DLD1 (cell line): ENCODE data around the gene TRIM32.
"Not testable (repeated sequence)": the region's sequence is repeated elsewhere in the genome, so short reads cannot be mapped to it uniquely, and the experiment has no call there.

Experiments used
- in situ Hi-C: cut with HindIII; loops from 2 replicates; pipeline ENCODE4 v1.10.0; 2017; ENCODE audit warnings: low sequenced_read_pairs

The TRIM32 gene

DNA sequence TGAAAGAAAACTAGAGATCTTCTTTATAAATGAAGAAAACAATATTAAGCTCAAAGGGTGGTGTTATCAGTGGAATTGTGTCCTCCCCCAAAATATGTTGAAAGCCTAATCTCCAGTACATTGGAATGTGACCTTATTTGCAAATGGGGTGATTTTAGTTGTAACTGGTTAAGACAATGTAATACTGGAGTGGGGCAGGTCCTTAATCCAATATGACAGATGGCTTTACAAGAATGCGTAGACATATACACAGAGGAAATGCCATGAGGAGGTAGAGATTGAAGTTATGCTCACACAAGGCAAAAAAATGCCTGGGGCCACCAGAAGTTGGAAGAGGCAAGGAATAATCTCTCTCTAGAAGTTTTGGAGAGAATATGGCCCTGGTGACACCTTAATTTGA is 13.7 kb upstream of the TRIM32 start:
- in situ Hi-C loops, result loop anchor here (25.0 kb wide), 1 partner anchor 1086 kb away; no protein-coding TSS in a partner anchor

GRCh38 chr9:116674210-116674980 is 12.7 kb upstream of the TRIM32 start:
- in situ Hi-C loops, result loop anchor here (25.0 kb wide), 1 partner anchor 1087 kb away; no protein-coding TSS in a partner anchor

- in situ Hi-C loops, result no loop called here
Measured at GRCh38 chr9:116683535-116683934, 3.6 kb upstream of the TRIM32 start.

DNA sequence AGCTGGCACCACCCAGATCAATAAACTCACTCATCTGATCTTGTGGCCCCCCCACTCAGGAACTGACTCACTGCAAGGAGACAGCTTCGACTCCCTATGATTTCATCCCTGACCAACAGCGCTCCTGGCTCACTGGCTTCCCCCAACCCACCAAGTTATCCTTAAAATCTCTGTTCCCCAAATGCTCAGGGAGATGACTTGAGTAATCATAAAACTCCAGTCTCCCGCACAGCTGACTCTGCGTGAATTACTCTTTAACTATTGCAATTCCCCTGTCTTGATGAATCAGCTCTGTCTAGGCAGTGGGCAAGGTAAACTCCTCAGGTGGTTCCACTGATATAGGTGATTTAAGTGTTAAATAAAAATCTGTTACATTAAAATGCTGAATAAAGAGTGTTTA is 1.9 kb upstream of the TRIM32 start:
- in situ Hi-C loops, result no loop called here

DNA sequence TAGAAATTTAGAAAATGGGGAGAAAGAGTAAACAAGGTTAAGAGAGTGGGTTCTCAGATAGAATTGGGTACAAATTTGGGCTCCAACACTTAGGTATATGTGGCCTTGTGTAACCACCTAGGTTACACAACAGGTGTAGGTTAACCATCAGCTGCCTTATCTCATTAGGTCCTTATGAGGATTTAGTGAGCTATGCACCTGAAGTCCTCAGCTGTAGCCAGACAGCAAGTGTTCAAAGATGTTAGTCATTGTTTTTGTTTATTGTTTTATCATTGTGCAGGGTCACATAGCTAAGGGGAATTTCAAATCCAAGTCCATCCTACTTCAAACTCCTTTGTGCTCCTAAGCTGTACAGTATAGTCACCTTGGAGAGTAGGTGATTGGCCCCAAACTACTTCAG is 970 bp upstream of the TRIM32 start:
- in situ Hi-C loops, result no loop called here

DNA sequence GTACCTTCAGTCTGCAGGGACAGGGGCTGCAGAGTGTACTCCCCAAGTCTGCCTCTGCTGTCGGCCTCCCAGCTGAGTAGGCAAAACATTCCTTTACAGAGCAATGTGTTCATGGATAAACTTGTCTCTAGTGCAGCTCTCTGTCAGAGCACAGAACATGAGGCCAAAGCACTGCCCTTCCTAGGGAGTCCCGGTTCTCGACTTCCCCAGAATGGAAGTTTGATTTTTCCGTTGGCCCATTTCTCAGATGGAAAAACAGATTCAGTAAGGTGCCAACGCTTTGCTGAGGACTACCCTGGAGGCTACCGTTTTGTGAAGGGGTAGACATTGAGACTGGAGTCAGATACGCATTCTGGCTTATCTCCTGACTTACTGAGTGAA is 422 bp upstream of the TRIM32 start:
- in situ Hi-C loops, result no loop called here

GRCh38 chr9:116687754-116688135 is 640 bp downstream of the TRIM32 start:
- in situ Hi-C loops, result no loop called here

DNA sequence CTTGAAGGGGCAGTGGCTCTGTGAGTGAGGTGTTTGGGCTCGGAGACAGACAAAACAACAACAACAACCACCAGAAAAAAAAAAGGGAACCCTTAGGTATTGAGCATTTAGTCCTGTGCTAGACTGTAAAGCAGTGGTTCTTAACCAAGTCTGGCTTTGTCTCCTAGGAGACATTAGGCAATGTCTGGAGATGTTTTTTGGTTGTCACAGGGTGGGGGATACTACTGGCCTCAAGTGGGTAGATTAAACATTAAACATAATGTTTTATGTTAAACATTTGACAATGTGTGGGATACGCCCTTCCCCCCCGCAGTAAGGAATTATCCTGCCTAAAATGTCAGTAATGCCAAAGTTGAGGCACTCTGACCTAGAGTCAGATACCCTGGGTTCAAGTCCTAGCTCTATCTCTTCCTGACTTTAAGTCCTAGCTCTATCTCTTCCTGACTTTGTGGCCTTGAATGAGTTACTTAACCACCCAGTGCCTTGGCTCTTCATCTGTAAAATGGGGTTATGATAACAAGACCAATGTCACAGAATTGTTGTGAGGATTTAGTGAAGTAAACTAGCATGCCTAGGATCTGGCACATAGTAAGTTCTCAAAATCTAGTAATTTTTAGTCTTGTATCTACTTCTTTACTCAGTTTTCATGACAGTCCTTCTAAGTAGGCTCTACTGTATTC is 1.8 kb downstream of the TRIM32 start:
- in situ Hi-C loops, result no loop called here

- in situ Hi-C loops, result no loop called here
Measured at GRCh38 chr9:116689486-116690032, 2.5 kb downstream of the TRIM32 start.

DNA sequence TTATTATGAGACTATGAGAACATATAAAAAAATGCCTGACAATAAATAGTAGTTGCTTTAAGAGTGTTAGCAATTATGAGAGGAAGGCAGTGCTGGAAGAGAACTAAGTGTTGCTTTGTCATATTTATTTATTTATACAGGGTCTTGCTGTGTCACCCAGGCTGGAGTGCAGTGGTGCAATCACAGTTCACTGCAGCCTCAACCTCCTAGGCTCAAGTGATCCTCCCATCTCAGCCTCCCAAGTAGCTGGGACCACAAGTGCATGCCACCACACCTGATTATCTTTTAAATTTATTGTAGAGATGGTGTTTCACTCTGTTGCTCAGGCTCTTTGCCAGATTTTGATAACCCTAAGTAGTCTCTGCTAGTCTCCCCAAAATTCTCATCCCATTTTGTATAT is 3.7 kb downstream of the TRIM32 start:
- in situ Hi-C loops, result not testable (repeated sequence)

DNA sequence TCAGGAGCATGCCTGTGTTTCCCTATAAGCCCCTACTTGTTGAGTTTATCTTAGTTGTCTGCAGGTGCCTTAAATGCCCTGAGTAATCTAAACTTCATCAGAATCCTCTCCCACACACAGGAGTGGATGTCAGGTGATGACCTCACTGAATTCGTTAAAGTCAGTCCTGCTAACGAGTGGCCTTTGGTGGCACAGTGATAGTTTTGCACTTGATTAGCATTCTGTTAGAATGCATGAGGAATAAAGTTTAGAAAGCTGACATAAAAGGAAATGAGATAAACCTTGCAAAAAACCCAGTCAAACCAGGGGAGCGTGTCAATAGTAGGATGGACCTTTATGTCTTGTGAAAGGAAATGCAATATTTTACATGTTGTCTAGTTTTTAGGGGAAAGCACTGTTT is 4.5 kb downstream of the TRIM32 start:
- in situ Hi-C loops, result no loop called here

GRCh38 chr9:116692616-116693015 is 5.5 kb downstream of the TRIM32 start:
- in situ Hi-C loops, result no loop called here

- in situ Hi-C loops, result no loop called here
Measured at GRCh38 chr9:116693233-116693731, 6.2 kb downstream of the TRIM32 start.

DNA sequence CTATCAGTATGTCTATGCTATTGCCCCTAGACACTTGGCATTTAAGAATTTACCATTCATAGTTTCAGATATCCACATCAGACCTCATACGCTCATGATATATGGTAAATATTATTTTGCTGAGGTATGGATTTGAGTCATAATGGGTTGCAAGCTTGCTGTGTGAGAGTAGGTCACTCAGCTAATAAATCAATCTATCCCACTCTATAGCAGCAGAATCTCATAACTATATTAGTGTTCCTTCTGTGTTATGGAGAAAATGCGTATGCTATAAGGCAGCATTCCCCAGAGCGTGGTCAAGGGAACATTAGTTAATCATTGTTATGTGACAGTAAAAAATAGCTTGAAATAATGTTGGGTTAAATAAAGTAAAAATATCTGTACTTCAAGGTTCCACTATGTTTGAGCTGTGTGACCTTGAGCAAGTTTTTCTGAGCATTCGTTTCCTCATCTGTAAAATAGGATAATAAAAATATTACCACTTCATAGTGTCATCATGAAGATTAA is 7.7 kb downstream of the TRIM32 start:
- in situ Hi-C loops, result no loop called here

GRCh38 chr9:116695438-116695837 is 8.3 kb downstream of the TRIM32 start:
- in situ Hi-C loops, result no loop called here

- in situ Hi-C loops, result no loop called here
Measured at GRCh38 chr9:116697362-116697761, 10.3 kb downstream of the TRIM32 start.

DNA sequence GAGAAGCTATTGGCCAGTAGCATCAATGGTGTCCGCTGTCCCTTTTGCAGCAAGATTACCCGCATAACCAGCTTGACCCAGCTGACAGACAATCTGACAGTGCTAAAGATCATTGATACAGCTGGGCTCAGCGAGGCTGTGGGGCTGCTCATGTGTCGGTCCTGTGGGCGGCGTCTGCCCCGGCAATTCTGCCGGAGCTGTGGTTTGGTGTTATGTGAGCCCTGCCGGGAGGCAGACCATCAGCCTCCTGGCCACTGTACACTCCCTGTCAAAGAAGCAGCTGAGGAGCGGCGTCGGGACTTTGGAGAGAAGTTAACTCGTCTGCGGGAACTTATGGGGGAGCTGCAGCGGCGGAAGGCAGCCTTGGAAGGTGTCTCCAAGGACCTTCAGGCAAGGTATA is 10.8 kb downstream of the TRIM32 start:
- in situ Hi-C loops, result no loop called here

- in situ Hi-C loops, result no loop called here
Measured at GRCh38 chr9:116700279-116700678, 13.2 kb downstream of the TRIM32 start.

- in situ Hi-C loops, result no loop called here
Measured at GRCh38 chr9:116700882-116701865, 14.1 kb downstream of the TRIM32 start.

GRCh38 chr9:116701940-116702642 is 15.0 kb downstream of the TRIM32 start:
- in situ Hi-C loops, result no loop called here
